ENCODE data around the gene SYTL3.

DNA sequence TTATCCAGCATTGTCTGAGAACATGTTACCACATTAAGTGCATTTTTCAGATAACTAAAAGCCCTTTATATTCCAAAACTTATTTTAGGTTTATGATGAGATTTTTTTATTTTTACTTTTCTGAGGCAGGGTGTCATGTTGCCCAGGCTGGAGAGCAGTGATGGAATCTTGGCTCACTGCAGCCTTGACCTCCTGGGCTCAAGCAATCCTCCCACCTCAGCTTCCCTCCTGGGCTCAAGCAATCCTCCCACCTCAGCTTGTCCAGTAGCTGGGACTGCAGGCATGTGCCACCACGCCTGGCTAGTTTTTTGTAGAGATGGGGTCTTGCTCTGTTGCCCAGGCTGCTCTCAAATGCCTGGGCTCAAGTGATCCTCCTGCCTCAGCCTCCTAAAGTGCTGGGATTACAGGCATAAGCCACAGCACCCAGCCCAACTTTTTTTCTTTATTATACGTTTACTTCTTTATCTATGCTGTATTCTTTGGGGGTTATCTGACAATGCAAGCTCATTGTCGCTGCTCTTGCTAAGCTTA lies 11.5 kb upstream of the SYTL3 start:
- TF ChIP-seq SUZ12 (IDR thresholded peaks at IDR 0.05; ENCODE audit: extremely low read depth, insufficient read depth, insufficient read length), result no peak
- TF ChIP-seq YY1 (IDR thresholded peaks at IDR 0.05; ENCODE audit: insufficient read depth, insufficient read length), result no peak

Data from NT2/D1 (cell line).